HG02870 (cell line): ENCODE measurements around the gene KIF22.
"Not testable (repeated sequence)": the region's sequence is repeated elsewhere in the genome, so short reads cannot be mapped to it uniquely, and the experiment has no call there.

ENCODE experiments used
- ATAC-seq: cut with Tn5 transposase; IDR thresholded peaks from one replicate; pipeline ENCODE4 v1.9.1; 2021; ENCODE audit warnings: mild to moderate bottlenecking, moderate library complexity; ENCODE audit not compliant: unreplicated experiment

The KIF22 gene

GRCh38 chr16:29793153-29793552 is 2.6 kb downstream of the KIF22 start:
- ATAC-seq: not testable (repeated sequence)

DNA sequence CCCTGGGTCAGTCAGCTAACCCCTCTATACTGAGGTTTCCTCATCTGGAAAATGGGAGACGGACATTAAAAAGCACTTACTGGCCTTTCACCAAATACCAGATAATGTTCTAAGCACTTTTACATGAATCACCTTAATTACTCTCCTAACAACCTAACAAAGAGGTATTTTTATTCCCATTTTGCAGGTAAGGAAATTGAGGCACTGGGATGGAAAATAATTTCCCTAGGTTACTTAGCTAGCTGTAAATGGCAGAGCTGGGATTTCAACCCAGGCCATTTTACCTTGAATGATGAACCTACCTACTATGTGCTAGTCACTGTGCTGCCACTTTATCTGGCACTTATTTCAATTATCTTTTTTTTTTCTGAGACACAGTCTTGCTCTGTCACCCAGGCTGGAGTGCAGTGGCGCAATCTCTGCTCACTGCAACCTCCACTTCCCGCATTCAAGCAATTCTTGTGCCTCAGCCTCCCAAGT is 3.7 kb downstream of the KIF22 start:
- ATAC-seq: no peak

DNA sequence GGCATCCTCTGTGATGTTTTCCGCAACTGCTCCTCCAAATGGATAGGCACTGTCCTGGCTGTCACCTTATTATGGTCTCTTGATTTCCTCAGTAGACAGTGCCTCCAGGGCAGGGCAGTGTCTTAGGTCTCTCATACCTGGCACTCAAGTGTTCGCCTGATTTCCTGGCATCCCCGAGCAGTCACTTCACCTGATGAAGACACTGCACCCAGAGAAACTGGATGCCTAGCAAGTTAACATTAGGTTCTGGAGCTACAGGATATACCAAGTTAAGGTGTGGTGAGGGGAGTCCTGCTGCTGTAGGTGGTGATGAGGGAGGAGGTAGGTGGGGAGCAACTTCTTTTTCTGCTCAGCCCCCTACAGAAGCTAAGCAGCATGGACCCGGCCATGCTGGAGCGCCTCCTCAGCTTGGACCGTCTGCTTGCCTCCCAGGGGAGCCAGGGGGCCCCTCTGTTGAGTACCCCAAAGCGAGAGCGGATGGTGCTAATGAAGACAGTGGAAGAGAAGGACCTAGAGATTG is 11.9 kb downstream of the KIF22 start:
- ATAC-seq: no peak

DNA sequence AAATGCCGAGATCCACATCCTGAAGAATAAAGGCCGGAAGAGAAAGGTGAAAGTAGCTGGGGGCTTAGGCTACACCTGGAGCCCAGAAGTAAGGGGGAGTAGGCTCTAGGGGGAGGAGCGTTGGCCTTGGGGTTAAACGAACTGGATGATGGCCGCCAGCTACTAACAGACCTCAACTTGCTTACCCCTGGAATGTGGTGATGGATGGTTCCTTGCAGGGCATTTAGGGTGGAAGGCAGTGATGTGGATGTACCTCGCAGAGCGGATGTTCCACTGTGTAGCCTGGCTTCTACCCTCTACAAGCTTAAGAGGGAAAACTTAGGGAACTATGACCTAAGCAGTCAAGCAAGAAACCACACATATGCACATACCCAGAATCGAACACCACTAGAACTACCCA is 13.5 kb downstream of the KIF22 start:
- ATAC-seq: no peak

GRCh38 chr16:29804455-29805231 is 14.1 kb downstream of the KIF22 start:
- ATAC-seq: no peak

GRCh38 chr16:29805232-29806098 is 14.9 kb downstream of the KIF22 start:
- peak; percentile 51 for ATAC-seq

DNA sequence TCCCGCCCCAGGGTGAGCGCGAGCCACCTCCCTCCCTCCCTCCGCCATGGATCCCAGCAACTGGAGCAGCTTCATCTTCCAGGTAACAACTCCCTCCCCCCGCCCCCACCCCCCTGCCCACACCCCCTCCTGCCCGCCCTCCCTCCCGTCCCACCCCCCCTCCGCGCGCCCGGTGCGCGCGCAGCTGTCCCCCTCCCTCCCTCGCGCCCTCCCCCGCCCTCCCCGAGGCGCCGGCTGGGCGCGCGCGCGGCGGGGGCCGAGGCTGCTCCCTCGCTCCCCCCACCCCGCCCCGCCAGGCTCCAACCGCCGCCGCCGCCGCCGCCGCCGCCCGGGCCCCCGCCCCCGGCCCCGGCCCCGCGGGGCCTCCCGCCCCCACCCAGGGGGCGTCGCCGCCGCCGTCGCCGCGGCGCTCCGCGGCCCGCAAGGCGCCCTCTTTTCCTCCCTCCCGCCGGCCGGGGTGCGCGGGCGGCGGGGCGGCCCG is 15.6 kb downstream of the KIF22 start, which contains the start of gene MAZ:
MAZ (plus strand) TSS at position 431 of the 481 bp plus-strand sequence. CDS start 173 bp downstream, outside the sequence.
- no peak for ATAC-seq

DNA sequence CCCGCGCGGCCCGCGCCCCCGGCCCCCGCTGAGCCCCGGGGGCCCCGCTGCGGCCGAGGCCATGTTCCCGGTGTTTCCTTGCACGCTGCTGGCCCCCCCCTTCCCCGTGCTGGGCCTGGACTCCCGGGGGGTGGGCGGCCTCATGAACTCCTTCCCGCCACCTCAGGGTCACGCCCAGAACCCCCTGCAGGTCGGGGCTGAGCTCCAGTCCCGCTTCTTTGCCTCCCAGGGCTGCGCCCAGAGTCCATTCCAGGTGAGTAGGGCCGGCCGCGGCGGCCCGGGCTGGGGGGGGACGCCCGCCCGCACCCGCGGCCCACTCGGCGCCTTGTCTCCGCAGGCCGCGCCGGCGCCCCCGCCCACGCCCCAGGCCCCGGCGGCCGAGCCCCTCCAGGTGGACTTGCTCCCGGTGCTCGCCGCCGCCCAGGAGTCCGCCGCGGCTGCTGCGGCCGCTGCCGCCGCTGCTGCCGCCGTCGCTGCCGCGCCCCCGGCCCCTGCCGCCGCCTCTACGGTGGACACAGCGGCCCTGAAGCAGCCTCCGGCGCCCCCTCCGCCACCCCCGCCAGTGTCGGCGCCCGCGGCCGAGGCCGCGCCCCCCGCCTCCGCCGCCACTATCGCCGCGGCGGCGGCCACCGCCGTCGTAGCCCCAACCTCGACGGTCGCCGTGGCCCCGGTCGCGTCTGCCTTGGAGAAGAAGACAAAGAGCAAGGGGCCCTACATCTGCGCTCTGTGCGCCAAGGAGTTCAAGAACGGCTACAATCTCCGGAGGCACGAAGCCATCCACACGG is 16.3 kb downstream of the KIF22 start:
- ATAC-seq: no peak

DNA sequence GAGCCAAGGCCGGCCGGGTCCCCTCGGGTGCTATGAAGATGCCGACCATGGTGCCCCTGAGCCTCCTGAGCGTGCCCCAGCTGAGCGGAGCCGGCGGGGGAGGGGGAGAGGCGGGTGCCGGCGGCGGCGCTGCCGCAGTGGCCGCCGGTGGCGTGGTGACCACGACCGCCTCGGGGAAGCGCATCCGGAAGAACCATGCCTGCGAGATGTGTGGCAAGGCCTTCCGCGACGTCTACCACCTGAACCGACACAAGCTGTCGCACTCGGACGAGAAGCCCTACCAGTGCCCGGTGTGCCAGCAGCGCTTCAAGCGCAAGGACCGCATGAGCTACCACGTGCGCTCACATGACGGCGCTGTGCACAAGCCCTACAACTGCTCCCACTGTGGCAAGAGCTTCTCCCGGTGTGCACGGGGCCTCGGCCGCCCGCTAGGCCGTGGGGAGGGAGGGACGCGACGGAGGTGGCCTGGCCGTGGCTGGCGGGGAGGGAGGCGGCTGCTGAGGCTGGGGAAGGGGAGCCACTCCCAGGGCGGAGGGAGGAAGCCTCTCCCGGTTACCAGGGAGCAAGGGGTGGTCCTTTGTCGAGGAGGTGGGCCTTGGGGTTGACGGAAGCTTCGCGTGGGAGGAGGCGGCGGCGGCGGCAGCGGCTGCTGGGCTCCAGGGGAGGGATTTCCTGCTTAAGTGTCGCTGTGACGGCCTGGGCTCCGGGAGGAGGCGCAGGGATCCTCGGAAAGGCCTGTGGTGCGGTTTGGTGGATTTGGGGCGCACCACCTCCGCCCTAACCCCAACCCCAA is 17.1 kb downstream of the KIF22 start:
- no peak for ATAC-seq

GRCh38 chr16:29808219-29808900 is 17.8 kb downstream of the KIF22 start:
- no peak for ATAC-seq

DNA sequence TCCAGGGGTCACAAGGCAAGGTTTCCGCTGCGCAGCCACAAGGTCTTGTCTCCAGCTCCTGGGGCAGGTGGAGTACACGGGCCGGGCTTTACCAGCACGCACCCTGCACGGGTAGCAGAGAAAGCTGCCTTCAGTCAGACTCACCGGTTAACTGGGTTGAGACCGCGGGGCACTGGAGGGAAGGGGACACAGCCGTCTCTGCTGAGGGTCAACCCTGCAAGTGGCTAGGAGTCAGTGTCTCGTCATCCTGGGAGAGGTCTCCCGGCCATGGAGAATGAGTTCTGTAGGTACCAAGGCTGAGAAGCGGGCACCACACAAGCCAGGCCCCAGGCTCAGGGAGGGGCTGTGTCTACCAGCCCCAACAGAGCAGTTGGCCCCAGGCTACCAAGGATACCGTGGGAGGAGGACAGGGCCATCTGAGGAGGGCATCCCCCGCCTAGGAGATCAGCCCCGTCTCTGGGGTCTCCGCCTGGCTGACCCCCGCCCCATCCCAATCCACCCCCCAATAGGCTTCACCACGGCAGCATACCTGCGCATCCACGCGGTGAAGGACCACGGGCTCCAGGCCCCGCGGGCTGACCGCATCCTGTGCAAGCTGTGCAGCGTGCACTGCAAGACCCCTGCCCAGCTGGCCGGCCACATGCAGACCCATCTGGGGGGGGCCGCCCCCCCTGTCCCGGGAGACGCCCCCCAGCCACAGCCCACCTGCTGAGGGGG is 18.6 kb downstream of the KIF22 start:
- ATAC-seq: no peak

GRCh38 chr16:29809850-29810698 is 19.5 kb downstream of the KIF22 start:
- no peak for ATAC-seq

DNA sequence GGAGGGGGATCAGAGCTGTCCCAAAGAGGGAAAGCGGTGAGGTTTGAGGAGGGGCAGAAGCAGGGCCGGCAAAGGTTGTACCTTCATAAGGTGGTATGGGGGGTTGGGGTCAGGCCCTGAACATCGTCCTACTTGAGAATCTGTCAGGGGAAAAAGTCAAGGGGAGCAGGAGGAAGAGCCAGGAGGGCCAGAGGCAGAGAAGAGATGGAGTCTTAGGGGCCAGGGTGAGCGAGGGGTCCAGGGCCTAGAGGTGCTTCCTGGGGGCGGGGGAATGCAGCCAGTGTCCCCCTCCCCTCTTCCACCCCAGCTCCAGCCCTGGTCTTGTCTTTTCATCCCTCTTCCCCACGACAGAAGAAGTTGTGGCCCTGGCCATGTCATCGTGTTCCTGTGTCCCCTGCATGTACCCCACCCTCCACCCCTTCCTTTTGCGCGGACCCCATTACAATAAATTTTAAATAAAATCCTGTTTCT is 20.2 kb downstream of the KIF22 start:
- no peak for ATAC-seq

- ATAC-seq: peak; percentile 42
Observed at GRCh38 chr16:29811170-29811895, 20.8 kb downstream of the KIF22 start.

DNA sequence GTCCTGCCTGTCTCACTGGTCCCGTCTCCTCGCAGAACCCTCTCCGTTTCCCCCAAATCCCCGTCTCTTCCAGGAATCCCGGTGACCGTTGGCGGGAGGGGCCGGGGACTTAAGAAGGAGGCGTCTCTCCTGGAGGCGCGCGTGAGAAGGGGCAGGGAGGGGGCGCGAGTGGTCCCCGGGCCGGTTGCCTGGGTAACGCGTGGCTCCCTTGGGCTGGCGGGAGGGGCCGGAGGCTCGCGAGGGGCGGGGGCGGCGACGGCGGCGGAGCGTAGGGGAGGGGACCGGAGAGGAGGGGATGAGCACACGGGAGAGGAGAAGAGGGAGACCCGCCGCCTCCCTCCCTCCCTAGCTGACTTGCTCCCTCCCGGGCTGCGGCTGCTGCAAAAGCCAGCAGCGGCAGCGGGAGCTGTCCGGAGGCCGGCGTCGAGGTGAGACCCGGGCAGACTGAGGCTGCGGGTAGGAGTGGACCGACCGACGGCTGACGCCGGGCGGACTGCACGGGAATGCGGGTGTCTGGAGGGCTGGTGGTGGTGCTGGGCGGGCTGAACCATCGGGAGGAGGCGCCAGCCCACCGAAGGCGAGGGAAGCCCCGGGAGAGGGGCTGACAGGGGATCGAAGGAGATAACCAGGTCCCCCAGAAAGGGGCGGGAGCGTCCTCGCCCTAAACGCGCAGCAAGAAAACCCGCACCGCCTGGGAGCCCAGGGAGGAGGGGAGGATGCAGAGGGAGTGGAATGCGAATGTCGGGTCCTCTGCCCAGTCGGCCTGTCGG is 21.5 kb downstream of the KIF22 start, which contains the start of gene PRRT2:
PRRT2 (plus strand) TSS at position 298 of the 770 bp plus-strand sequence. CDS start 862 bp downstream, outside the sequence.
- ATAC-seq: no peak
